Measurements from ENCODE around the gene PPP1R14D. TPM values are rescaled to one million over a fixed set of nuclear protein-coding genes. Genes with fewer than 3 reads are reported as not detected.

The PPP1R14D gene, protein sequence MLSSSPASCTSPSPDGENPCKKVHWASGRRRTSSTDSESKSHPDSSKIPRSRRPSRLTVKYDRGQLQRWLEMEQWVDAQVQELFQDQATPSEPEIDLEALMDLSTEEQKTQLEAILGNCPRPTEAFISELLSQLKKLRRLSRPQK
- not detected for total RNA-seq (ENCODE audit: unreplicated experiment)
- long read RNA-seq: 0 reads

DNA sequence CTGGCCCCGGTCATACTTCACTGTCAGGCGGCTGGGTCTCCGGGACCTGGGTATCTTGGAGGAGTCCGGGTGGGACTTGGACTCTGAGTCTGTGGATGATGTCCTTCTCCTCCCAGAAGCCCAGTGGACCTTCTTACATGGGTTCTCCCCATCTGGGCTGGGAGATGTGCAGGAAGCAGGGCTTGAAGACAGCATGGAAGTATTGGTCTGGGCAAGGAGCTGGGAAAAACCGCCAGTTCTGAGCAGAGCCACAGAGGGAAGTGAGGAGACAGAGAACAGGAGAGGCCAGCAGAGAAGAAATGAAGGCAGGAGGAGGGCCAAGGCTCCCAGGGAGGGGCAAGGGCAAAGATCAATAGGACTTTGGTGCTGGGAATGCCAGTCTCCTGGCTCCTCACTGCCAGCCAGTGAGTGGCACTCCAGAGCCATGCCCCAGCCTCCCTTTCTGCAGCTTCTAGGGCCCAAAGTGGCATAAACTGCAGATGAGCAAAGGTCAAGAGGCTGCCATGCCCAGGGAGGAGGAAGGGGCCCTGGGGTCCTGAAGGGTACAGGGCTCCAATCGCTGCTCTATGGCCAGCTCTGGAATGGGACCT lies at the start of gene PPP1R14D:
PPP1R14D (minus strand) TSS at position 262 of the 590 bp plus-strand sequence; CDS start at position 195, 67 bp downstream.
- DNase-seq (ENCODE audit: low spot score): no peak
- Mint-ChIP-seq H3K27ac (ENCODE audit: unreplicated experiment) (no peak within 1 kb of the TSS), H3K9me3 (ENCODE audit: unreplicated experiment) (no peaks in the 10 kb centered on the region), H3K27me3 (ENCODE audit: unreplicated experiment) (peaks cover 3% of the 10 kb centered on the region), H3K36me3 (ENCODE audit: low read depth, unreplicated experiment) (peaks cover 7% of the 10 kb centered on the region), H3K4me1 (ENCODE audit: unreplicated experiment) (peaks cover 26% of the 10 kb centered on the region), H3K4me3 (ENCODE audit: unreplicated experiment) (no peak within 1 kb of the TSS)
- TF ChIP-seq, protein P1, sequence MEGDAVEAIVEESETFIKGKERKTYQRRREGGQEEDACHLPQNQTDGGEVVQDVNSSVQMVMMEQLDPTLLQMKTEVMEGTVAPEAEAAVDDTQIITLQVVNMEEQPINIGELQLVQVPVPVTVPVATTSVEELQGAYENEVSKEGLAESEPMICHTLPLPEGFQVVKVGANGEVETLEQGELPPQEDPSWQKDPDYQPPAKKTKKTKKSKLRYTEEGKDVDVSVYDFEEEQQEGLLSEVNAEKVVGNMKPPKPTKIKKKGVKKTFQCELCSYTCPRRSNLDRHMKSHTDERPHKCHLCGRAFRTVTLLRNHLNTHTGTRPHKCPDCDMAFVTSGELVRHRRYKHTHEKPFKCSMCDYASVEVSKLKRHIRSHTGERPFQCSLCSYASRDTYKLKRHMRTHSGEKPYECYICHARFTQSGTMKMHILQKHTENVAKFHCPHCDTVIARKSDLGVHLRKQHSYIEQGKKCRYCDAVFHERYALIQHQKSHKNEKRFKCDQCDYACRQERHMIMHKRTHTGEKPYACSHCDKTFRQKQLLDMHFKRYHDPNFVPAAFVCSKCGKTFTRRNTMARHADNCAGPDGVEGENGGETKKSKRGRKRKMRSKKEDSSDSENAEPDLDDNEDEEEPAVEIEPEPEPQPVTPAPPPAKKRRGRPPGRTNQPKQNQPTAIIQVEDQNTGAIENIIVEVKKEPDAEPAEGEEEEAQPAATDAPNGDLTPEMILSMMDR (IDR thresholded peaks at IDR 0.05; ENCODE audit: unreplicated experiment): no peak

DNA sequence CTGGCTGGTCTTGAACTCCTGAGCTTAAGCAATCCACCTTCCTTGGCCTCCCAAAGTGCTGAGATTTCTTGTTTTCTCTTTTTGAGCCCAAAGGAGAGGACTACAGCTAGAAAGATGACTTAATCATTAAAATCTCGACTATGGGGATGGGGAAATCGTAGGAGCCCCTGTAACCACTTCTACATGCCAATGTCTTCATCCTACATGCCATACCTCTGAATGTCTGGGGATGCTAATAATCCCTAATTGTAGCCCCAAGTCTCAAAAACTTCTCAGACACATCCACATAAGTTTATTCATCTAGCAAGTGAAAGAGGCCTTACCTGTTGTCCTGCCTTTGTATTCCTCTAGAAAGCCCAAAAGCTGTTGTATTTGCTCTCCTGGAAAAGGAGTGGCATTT lies 49.2 kb upstream of the PPP1R14D start:
- Mint-ChIP-seq H3K27ac (ENCODE audit: unreplicated experiment) (no peak overlapping the region), H3K4me3 (ENCODE audit: unreplicated experiment) (no peak overlapping the region)

DNA sequence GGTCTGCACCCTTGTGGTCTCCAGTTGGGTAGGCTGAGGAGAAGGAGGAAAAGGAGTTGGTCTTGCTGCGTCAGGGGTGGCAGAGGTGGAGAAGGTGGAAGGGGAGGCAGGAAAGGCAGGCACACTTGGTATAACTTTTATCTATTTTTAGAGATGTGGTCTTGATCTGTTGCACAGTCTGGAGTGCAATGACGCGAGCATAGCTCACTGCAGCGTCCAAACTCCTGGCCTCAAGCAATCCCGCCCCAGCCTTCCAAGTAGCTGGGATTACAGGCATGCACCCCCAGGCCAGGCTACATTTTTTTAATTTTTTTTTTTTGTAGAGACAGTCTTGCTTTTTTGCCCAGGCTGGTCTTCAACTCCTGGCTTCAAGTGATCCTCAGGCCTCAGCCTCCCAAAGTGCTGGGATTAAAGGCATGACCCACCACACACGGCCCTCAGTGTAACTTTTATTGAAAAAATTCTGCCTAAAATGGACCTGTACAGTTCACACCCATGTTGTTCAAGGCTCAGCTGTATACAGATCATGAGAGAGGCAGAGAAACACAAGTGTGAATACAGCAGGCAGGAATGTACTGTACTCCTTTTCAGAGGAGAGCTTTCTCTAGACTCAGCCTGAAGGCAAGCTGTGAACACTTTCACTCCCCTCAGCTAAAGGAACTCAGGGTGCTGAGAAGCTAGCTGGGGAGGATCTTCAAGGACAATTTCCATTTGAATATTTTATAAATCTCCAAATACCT lies 47.7 kb upstream of the PPP1R14D start:
- TF ChIP-seq, protein P1 (IDR thresholded peaks at IDR 0.05; ENCODE audit: unreplicated experiment): no peak
- Mint-ChIP-seq H3K9me3 (ENCODE audit: unreplicated experiment) (no peaks in the 10 kb centered on the region), H3K27me3 (ENCODE audit: unreplicated experiment) (peaks cover 4% of the 10 kb centered on the region), H3K4me3 (ENCODE audit: unreplicated experiment) (no peak overlapping the region), H3K27ac (ENCODE audit: unreplicated experiment) (no peak overlapping the region), H3K36me3 (ENCODE audit: low read depth, unreplicated experiment) (no peaks in the 10 kb centered on the region), H3K4me1 (ENCODE audit: unreplicated experiment) (peaks cover 2% of the 10 kb centered on the region)
- no peak for DNase-seq (ENCODE audit: low spot score)

More for the DNA sequence above, 49.2 kb upstream of the PPP1R14D start:
- TF ChIP-seq, protein P1 (IDR thresholded peaks at IDR 0.05; ENCODE audit: unreplicated experiment): no peak
- DNase-seq (ENCODE audit: low spot score): no peak
- Mint-ChIP-seq H3K36me3 (ENCODE audit: low read depth, unreplicated experiment) (no peaks in the 10 kb centered on the region), H3K4me1 (ENCODE audit: unreplicated experiment) (peaks cover 2% of the 10 kb centered on the region), H3K27me3 (ENCODE audit: unreplicated experiment) (peaks cover 4% of the 10 kb centered on the region), H3K9me3 (ENCODE audit: unreplicated experiment) (no peaks in the 10 kb centered on the region)

DNA sequence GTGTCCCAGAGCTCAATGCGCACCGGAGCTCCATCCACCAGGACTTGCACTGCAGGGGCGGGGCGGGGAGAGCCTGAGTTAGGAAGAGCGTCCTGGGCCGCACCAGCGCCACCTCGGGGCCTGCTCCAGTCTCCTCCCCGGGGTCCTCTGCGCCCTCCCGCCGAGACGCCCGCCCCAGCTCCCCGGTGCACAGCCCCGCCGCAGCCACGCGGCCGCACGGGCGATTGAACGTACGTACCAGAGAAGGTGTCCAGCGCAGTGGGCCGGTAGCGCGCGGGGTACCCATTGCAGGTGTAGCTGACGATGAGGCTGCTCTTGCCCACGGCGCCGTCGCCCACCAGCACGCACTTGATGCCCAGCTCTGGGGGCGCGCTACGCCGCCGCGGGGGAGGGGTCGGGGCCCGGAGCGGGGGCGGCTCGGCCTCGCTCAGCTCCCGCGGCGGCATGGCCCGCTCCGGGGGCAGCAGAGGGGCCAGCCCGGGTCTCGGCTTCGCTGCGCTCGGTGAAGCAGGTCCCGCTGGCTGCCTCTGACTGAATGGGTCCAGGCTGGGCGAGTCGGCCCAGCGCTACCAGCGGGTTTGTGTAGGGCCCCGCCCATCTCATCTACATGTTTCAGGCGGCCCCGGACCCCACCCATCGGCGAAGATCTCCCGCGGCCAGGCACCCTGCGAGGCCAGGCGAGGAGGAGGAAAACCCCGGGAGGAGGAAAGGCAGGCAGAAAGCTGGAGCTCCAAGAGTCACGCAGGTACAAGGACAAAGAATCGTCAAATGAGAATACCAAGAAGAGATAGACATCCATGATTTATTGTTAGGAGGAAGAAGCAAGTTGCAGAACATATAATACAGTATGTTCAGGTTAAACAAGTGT lies 45.4 kb upstream of the PPP1R14D start, which contains the start of gene RHOV:
RHOV (minus strand) TSS at position 541 of the 868 bp plus-strand sequence; CDS start at position 446, 95 bp downstream.
- Mint-ChIP-seq H3K27ac (ENCODE audit: unreplicated experiment) (no peak within 1 kb of the TSS), H3K27me3 (ENCODE audit: unreplicated experiment) (peaks cover 9% of the 10 kb centered on the region), H3K9me3 (ENCODE audit: unreplicated experiment) (no peaks in the 10 kb centered on the region), H3K4me1 (ENCODE audit: unreplicated experiment) (peaks cover 2% of the 10 kb centered on the region), H3K36me3 (ENCODE audit: low read depth, unreplicated experiment) (no peaks in the 10 kb centered on the region), H3K4me3 (ENCODE audit: unreplicated experiment) (peak within 1 kb of the TSS; percentile 69)
- peak; percentile 61 for DNase-seq (ENCODE audit: low spot score)
- TF ChIP-seq, protein P1 (IDR thresholded peaks at IDR 0.05; ENCODE audit: unreplicated experiment): no peak
